Endodermal cell (in vitro differentiated cells): Measurements from ENCODE around the gene RAB27B. TPM values are rescaled to one million over a fixed set of nuclear protein-coding genes. Genes with fewer than 3 reads are reported as not detected.
"Not testable (repeated sequence)": the region's sequence is repeated elsewhere in the genome, so short reads cannot be mapped to it uniquely, and the experiment has no call there.

ENCODE experiments used
- DNase-seq: peaks from one replicate; pipeline ENCODE4 v3.0.0-alpha.2; 2017
- H3K27ac ChIP-seq: 2 replicates; pipeline ENCODE4 v1.5.1; 2013; ENCODE audit warnings: mild to moderate bottlenecking, low read depth, low read length, moderate library complexity
- H3K27me3 ChIP-seq: 2 replicates; pipeline ENCODE4 v1.6.1; 2013; ENCODE audit warnings: mild to moderate bottlenecking, low read length, moderate library complexity; ENCODE audit not compliant: insufficient read depth, control insufficient read depth, poor library complexity, severe bottlenecking
- H3K36me3 ChIP-seq: 2 replicates; pipeline ENCODE4 v1.7.0; 2013; ENCODE audit warnings: mild to moderate bottlenecking, low read length, moderate library complexity; ENCODE audit not compliant: control insufficient read depth, insufficient read depth
- H3K4me1 ChIP-seq: one replicate; pipeline ENCODE4 v1.7.0; 2013; ENCODE audit warnings: low read length; ENCODE audit not compliant: control insufficient read depth, insufficient read depth
- H3K4me3 ChIP-seq: 2 replicates; pipeline ENCODE4 v1.5.1; 2013; ENCODE audit warnings: mild to moderate bottlenecking, low read length, moderate library complexity
- H3K9ac ChIP-seq: 2 replicates; pipeline ENCODE4 v1.6.1; 2013; ENCODE audit warnings: mild to moderate bottlenecking, low read length, moderate library complexity; ENCODE audit not compliant: poor library complexity, severe bottlenecking; ENCODE audit errors: extremely low read depth
- H3K9me3 ChIP-seq: 2 replicates; pipeline ENCODE4 v1.6.1; 2013; ENCODE audit warnings: mild to moderate bottlenecking, low read length, moderate library complexity; ENCODE audit not compliant: control insufficient read depth
- H3K27ac Mint-ChIP-seq: 2 replicates; pipeline ENCODE4 v1.8.0; 2020; ENCODE audit warnings: mixed read lengths
- H3K27me3 Mint-ChIP-seq: 2 replicates; pipeline ENCODE4 v1.8.0; 2021; ENCODE audit warnings: mild to moderate bottlenecking, mixed read lengths; ENCODE audit not compliant: insufficient read depth
- H3K36me3 Mint-ChIP-seq: 2 replicates; pipeline ENCODE4 v1.8.0; 2020; ENCODE audit warnings: low read depth, mixed read lengths
- H3K4me1 Mint-ChIP-seq: 2 replicates; pipeline ENCODE4 v1.8.0; 2020; ENCODE audit warnings: mixed read lengths
- H3K4me3 Mint-ChIP-seq: 2 replicates; pipeline ENCODE4 v1.8.0; 2020; ENCODE audit warnings: mild to moderate bottlenecking, moderate library complexity, mixed read lengths
- H3K9me3 Mint-ChIP-seq: 2 replicates; pipeline ENCODE4 v1.8.0; 2020; ENCODE audit warnings: mild to moderate bottlenecking, mixed read lengths
- WGBS, 2 experiments: methylation state at CpG; one replicate each; pipeline versions ENCODE4 v1.1.5 to v1.1.7; 2013; ENCODE audit warnings: missing lambda C conversion rate in 2 of 2, mixed read lengths in 1 of 2; ENCODE audit not compliant: insufficient coverage in 1 of 2, insufficient read length in 1 of 2; 5-methylcytosine and 5-hydroxymethylcytosine counted together
- total RNA-seq, 2 donors: library from RNA; stranded (reverse); fragmentation: NEBNext Ultra II Directional in 1 of 2; extraction: Animal tissue kit (Norgen Biotek cat#: 25700) in 1 of 2; gene quantifications; 2 replicates in 1 of 2; 3 replicates in 1 of 2; pipeline ENCODE4 v1.2.1, GENCODE V29; 2021
- TF ChIP-seq, protein P1 (sequence below): fragments of 200-600 bp; sonication (generic); conservative IDR thresholded peaks from 2 replicates; pipeline ENCODE4 v1.5.0; 2021; ENCODE audit warnings: antibody characterized with exemption, mild to moderate bottlenecking

RAB27B gene
- total RNA-seq, 2 donors from 2014 or later = 0.40 to 0.99 TPM

DNA sequence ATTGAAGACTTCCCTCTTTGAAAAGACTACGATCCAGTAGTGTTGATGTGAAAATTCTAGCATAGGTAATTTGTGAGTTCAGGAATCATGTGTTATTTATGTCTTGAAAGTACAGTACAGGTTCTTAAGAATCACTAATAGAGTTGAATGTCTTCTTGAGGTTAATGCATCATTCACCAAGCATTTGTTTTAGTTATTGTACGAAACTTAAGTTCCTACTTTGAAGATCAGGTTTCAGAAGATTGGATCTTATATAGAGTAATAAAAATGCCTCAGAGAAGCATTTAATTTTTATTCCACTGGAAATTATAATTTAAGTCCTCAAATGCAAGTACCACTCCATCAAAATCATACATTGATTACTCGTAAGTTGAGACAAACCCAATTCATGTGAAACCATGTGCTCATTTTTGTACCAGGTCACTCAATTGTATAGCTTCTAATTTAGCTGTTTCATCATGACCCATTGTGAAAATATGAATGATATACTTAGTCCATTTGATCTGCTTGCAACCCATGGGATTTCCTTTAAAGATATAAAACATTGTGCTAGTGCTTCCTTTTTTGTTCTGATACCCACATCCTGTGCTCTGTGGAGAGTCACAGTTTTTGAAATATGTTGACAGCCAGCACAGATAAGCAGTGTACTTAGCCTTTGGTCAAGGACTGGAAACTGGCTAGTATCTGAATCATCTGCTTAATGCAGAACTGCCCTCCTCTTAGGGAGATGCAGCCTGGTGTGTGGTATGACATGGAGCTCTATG is 22.5 kb upstream of the RAB27B start:
- Histone ChIP-seq H3K9ac (no peak overlapping the region), H3K27me3 (no peaks in the 10 kb centered on the region), H3K27ac (no peak overlapping the region), H3K9me3 (no peaks in the 10 kb centered on the region), H3K4me1 (no peaks in the 10 kb centered on the region), H3K36me3 (no peaks in the 10 kb centered on the region), H3K4me3 (no peak overlapping the region)
- Mint-ChIP-seq H3K4me1 (peaks cover 4% of the 10 kb centered on the region), H3K4me3 (no peak overlapping the region), H3K27me3 (no peaks in the 10 kb centered on the region), H3K9me3 (no peaks in the 10 kb centered on the region), H3K27ac (no peak overlapping the region), H3K36me3 (no peaks in the 10 kb centered on the region)
- no peak for DNase-seq
- TF ChIP-seq, protein P1, sequence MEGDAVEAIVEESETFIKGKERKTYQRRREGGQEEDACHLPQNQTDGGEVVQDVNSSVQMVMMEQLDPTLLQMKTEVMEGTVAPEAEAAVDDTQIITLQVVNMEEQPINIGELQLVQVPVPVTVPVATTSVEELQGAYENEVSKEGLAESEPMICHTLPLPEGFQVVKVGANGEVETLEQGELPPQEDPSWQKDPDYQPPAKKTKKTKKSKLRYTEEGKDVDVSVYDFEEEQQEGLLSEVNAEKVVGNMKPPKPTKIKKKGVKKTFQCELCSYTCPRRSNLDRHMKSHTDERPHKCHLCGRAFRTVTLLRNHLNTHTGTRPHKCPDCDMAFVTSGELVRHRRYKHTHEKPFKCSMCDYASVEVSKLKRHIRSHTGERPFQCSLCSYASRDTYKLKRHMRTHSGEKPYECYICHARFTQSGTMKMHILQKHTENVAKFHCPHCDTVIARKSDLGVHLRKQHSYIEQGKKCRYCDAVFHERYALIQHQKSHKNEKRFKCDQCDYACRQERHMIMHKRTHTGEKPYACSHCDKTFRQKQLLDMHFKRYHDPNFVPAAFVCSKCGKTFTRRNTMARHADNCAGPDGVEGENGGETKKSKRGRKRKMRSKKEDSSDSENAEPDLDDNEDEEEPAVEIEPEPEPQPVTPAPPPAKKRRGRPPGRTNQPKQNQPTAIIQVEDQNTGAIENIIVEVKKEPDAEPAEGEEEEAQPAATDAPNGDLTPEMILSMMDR = no peak
- 94% methylated on average over 3 of the region's 3 CpGs; no CpG with 5 or more reads in 1 of the 2 experiments for WGBS, 2 experiments

DNA sequence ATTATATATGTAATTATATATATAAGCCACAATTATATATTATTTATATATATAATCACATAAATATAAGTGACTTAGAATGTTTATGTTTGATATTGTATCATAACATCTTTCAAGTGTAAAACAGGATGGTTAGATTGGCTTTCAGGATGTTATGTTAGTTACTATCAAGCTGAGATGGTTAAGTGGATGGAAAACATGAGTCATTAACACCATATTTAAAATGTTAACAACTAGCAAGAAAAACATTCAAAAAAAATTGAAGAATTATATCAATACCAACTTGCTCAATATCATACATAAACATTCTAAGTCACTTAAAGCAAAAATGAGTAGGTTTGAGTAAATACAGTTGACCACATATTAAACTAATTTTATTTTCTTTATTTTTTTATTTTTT is 21.8 kb upstream of the RAB27B start:
- Histone ChIP-seq H3K9me3 (no peaks in the 10 kb centered on the region), H3K4me3 (no peak overlapping the region), H3K4me1 (no peaks in the 10 kb centered on the region), H3K36me3 (no peaks in the 10 kb centered on the region), H3K27ac (no peak overlapping the region), H3K9ac (no peak overlapping the region), H3K27me3 (no peaks in the 10 kb centered on the region)
- Mint-ChIP-seq H3K36me3 (no peaks in the 10 kb centered on the region), H3K4me1 (peaks cover 7% of the 10 kb centered on the region), H3K27me3 (no peaks in the 10 kb centered on the region), H3K4me3 (no peak overlapping the region), H3K27ac (no peak overlapping the region), H3K9me3 (no peaks in the 10 kb centered on the region)
- TF ChIP-seq, protein P1 = no peak
- DNase-seq = no peak

DNA sequence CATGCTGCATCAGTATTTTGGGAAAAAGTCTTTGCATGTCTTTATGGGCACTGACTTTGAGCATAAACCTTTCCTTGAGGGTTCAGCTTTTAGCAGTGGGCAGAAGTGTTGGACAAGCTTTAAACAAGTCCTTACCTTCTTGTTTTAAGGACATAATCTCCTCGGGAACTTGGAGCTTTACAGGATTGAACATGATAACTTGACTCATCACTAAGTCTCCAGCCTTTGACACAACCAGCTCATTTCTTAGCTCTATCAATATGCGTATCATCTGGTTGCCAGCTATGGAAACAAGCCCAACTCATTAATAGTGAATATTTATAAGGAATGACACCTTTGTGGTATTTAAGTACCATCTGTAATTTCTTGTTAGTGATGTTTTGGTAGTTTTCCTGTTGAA is 21.0 kb upstream of the RAB27B start:
- Histone ChIP-seq H3K9me3 (no peaks in the 10 kb centered on the region), H3K4me1 (no peaks in the 10 kb centered on the region), H3K36me3 (no peaks in the 10 kb centered on the region), H3K9ac (no peak overlapping the region), H3K27ac (no peak overlapping the region), H3K4me3 (no peak overlapping the region), H3K27me3 (no peaks in the 10 kb centered on the region)
- Mint-ChIP-seq H3K4me3 (no peak overlapping the region), H3K9me3 (no peaks in the 10 kb centered on the region), H3K27me3 (no peaks in the 10 kb centered on the region), H3K36me3 (no peaks in the 10 kb centered on the region), H3K4me1 (peaks cover 11% of the 10 kb centered on the region), H3K27ac (no peak overlapping the region)
- TF ChIP-seq, protein P1 = no peak
- 86 to 100% methylated on average over 1 to 2 of the region's 2 CpGs for WGBS, 2 experiments
- DNase-seq = no peak

DNA sequence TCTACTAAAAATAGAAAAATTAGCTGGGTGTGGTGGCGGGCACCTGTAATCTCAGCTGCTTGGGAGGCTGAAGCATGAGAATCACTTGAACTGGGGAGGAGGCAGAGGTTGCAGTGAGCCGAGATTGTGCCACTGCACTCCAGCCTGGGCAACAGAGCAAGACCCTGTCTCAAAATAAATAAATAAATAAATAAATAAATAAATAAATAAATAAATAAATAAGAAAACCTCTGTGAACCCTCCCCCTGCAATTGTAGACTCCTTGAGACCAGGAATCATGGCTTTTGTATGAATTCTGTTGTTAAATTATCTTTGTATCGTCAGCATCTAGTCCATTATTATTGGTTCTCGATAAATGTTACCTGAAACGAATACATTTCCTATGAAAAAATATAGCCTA is 17.6 kb upstream of the RAB27B start:
- 83 to 94% methylated on average over 1 to 3 of the region's 5 CpGs for WGBS, 2 experiments
- not testable (repeated sequence) for H3K4me1 Mint-ChIP-seq, H3K9me3 ChIP-seq, H3K27me3 Mint-ChIP-seq, H3K4me3 ChIP-seq, H3K9ac ChIP-seq, DNase-seq, H3K27ac Mint-ChIP-seq, H3K9me3 Mint-ChIP-seq, H3K36me3 ChIP-seq, H3K27me3 ChIP-seq, H3K4me1 ChIP-seq, H3K36me3 Mint-ChIP-seq, H3K4me3 Mint-ChIP-seq, H3K27ac ChIP-seq
